GM19455 (cell line): Measurements from ENCODE around the gene SRP14.

Experiments used
- ATAC-seq: cut with Tn5 transposase; IDR thresholded peaks from one replicate; pipeline ENCODE4 v1.9.1; 2021; ENCODE audit not compliant: unreplicated experiment

SRP14 gene

GRCh38 chr15:40069178-40070165 is 30.5 kb upstream of the SRP14 start:
- ATAC-seq = no peak

GRCh38 chr15:40067921-40068624 is 29.1 kb upstream of the SRP14 start:
- ATAC-seq = no peak

- ATAC-seq = no peak
Measured at GRCh38 chr15:40066589-40066988, 27.6 kb upstream of the SRP14 start.

- no peak for ATAC-seq
Measured at GRCh38 chr15:40065166-40065565, 26.2 kb upstream of the SRP14 start.

DNA sequence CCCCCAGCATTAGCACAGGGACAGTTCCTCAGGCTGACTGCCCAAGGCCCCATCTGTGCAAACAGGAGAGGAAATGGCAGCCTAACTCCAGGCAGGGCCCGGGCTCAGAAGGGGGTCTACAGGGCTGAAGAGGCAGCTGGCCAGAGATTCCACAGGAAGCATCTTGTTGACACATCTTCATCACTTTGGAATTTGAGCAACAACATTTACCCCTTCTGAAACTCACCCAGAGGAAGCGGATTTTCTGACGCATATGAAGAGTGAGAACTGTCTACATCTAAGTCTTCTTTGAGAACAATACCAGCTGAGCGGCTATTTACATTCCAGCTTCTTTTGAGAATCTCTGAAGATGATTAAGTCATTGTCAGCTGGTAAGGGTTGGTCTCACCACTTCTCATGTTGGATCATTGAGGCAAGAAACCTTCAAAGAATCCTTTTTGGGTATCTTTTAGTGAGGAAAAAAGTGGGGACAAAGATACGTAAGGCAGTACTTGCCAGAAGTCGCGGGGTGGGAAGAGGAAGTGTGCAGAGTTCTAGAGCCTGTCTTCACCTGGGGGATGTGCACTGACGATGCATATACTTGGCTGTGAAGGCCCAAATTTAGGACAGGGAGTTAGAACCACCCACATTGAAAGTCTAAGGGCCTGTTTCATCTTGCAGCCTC is 25.4 kb upstream of the SRP14 start:
- peak; percentile 66 for ATAC-seq

- ATAC-seq = no peak
Measured at GRCh38 chr15:40063563-40064011, 24.6 kb upstream of the SRP14 start.

DNA sequence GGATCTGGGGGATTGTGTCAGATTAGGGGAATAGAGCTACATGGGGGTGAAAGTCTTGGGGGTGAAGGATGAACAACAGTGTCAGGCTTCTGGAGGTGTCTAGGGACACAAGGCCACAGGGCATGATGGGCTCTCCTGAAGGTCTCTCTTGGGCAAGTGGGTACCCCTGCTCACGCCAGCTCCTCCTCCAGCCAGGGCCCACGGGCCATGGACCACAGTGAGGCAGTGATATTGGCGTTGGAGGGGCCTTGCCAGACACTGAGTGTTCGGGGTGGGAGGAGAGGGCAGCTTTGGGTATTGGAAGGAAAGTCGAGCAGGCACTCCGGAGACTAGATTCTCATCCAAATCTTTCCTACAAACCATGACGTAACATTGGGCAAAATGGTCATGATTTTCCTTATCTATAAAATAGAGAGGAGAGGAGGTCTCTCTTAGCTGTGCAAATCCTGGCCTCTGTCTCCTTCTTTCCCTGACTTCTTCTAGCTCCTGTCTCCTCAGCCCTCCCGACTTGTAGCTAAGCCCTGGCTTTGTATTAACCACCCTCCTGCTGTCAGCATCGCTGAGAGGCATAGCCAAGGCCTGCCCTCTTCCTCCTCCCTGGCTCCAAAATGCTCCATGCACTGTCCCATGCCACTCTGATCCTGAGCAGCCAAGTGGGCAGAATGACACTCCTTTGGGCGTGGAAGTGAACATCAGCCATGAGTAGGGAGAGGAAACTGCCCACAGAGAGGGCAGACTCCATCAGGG is 24.0 kb upstream of the SRP14 start:
- ATAC-seq = no peak

- peak; percentile 43 for ATAC-seq
Measured at GRCh38 chr15:40061212-40061901, 22.4 kb upstream of the SRP14 start.

DNA sequence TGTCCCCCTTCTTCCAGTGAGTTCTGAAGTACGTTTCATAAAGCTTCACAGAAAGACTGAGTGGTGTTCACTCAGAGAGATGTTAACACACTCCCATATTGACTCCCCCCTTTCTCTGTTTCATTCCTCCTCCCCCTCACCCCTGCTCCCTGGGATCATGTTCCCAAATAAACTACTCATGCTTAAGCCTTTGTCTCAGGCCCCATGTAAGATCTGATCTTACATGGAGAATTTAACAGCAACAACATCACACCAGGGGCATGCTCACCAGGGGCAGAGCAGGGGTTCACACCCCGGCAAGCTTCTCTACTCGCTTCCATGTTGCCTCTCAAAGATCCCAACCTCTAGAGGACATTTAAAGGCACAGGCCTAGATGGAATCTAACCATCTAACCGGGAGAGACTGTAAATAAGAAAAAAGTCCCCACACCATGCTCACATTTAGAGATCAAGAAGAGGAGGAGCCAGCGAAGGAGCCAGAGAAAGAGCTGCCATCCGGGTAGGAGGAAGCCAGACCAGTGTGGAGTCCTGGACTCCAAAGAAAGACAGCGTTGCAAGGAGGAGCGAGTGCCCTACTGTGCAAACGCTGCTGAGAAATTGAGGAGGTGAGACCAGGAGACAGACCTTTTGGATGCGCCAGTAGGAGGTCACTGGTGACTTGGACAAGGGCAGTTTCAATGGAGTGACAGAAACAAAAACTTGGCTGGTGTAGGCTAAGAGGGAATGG is 21.4 kb upstream of the SRP14 start:
- ATAC-seq = no peak

DNA sequence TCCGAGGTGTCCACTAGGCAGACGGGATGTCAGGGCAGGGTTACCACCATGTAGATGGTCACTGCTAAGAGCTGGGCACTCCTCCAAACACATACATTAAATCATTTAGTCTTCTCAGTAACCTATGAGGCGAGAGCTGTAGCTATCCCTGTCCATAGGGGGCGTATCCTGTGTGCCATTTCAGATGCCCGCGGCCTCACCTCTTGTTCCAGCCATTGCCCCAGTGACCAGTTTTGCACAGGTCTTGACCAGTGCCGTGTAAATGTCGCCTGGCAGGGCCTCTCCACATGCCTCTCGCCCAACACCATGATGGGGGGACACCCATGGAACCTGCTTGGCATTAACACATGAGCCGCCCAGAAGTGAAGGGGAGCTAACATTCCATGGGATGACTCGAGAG is 20.8 kb upstream of the SRP14 start:
- no peak for ATAC-seq

- no peak for ATAC-seq
Measured at GRCh38 chr15:40058476-40059140, 19.6 kb upstream of the SRP14 start.

- no peak for ATAC-seq
Measured at GRCh38 chr15:40055576-40056293, 16.8 kb upstream of the SRP14 start.

DNA sequence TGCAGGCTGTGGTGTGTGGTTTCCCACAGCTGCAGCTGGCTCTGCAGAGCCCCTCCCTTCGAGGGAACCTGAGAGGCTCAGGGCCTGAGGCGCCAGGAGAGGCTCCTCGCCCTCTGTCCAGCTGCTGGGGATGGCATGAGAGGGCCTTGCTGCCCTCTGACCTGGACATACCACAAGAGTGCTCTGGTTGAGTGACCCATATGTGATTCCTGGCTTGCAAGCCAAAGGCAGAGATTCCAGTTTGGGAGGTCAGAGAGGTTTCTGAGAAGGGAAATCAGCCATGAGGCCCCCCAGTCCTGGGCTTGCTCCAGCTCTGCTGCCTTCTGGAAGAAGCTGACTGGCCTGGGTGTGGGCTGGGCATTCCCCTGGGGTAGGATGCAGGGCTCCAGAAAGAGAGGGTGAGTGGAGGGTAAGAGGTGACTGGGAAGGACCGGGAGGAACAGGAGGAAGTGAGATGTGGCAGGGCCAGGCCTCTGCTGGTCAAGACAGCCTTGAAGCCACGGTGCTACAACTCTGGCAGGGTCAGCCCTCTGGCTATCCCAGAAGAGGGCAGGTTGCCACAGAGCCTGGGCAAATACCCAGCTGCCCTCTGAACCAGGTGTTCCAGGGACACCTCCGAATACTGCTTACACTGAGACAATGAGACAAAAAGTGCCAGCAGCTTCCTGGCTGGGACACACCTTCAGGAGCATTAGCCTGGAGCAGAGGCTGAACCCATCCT is 16.0 kb upstream of the SRP14 start:
- peak; percentile 80 for ATAC-seq

- peak; percentile 57 for ATAC-seq
Measured at GRCh38 chr15:40054605-40054854, 15.5 kb upstream of the SRP14 start.

DNA sequence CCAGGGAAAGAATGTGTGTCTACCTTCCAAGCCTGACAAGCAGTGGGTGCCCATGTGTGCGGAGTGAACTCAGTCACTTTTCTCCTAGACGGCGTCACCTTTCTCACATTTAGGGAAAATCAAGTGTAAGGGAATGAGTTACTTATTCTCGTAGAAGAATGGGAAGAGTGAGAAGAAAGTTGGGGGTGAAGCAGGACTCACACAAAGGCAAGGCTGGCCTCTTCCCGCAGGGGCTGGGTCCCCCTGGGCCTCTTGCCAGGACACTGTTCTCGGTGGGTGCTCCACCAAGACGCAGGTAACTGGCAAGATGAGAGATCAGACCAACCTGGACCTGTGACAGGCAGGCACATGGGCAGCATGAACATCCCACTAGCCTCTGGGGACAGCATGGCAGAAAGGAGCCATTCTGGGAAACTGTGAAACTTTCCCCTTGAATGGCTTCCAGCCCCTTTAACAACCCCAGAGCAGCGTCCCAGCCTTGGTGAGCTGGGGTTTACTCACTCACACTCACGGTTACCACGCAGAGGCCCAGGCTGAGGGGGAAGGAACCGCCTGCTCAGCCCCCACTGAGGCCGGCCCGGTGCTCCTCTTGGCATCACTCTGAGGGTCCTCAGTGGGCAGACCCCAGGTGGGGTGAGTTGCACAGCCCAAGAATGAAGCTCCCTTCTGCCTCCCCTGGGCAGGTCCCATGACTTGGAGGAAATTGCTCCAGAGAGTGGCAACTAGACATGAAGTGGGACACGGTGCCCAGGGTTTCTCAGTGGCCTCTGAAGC is 15.0 kb upstream of the SRP14 start:
- ATAC-seq = peak; percentile 19

DNA sequence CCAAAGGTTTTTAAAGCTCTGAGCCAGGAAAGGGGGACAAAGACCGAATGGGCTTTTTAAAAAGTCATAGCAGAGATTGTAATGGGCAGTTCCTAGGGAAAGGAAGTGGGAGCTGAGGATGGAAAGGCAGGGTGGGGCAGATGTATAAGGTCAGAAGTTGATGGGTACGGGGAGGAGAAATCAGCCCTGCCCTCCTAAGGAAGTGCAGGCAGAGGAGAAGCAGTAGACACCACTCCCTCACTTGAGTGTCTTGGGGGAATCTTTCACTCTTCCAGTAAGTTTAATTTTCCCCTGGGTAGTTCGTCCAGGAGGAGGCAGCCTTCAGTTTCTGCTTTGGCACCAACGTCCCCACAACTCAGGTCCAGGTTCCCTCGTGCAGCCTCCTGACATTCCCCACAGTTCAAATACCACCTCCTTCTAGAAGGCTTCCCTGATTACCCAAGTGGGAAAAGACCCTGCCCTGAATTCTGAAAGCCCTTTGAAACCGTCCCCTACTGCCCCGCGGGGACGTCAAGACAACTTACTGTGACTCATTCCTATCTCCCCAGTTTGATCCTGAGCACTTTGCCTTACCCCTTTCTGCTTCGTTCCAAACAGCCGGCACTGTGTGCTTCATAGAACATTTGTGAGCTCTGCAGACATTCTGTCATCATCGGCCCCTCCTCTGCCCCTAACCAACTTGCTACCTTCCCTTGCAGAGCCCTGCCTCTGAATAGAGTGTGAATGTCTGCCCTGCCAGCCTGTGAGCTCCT is 14.3 kb upstream of the SRP14 start:
- ATAC-seq = no peak

GRCh38 chr15:40052604-40053003 is 13.6 kb upstream of the SRP14 start:
- ATAC-seq = no peak
